ENCODE data around the gene CLCA4.

The CLCA4 gene

DNA sequence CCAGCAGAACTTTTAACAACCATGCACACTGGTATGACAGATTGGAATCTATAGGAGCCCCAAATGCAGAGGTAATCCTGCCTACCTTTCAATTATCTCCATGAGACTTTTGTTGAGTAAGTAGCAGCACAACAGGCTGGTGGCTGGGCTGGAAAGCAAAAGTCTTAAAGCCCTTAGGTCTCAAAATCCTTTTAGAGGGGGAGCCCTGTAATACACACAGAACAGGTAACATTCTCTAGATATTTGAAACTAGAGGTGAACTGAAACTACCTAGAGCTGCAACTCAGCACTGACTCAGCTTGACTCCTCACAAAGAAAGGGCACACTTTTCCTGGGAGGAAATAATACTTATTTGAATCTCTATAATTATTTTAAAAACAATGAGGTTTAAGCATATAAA is 71.5 kb downstream of the CLCA4 start:
- DNase-seq: no peak

DNA sequence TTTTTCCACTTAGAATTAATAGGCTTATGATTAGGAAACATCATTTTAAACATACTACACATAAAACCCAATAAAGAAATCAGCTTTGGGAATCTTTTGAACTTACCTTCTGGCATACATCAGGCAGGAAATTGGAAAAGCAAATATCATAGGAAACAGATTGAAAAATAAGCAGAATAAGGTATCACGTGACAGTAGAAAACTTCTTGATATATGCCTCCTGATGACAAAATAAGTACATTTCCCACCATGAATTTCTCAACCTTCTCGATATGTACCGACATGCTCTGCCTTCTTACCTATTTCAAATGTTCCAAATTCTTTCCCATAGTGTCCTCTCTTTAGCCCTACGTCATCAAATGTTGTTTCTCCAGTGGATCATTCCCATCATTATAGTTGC is 72.4 kb downstream of the CLCA4 start:
- no peak for DNase-seq

DNA sequence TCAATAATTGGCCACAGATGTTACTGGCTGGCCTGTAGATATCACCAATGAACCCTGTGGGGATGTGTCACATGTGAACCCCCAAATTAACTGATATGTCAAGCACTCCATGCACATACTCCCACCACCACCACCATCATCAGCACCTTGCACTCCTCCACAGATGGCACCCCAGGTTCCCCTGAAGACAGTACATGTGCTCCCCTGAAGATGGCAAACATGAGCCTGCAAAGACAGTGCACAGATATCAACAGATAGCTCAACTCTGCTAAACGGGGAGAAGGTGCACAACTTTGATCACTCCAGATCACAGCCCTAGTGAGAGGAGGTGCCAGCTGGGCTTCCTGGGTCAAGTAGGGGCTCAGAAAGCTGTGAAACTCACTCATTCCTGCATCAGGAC is 74.4 kb downstream of the CLCA4 start:
- DNase-seq: no peak
